ENCODE data around the gene SLC6A4. TPM values are rescaled to one million over a fixed set of nuclear protein-coding genes. Genes with fewer than 3 reads are reported as not detected.

The SLC6A4 gene
- total RNA-seq, 1 donor from 2014 or later, result 0.70 TPM

- intact Hi-C loops (cut with DNase I), result no loop called here
- no peak for DNase-seq (ENCODE audit: low spot score)
Observed at GRCh38 chr17:30197416-30197815, 38.1 kb downstream of the SLC6A4 start.

GRCh38 chr17:30196504-30196903 lies 39.0 kb downstream of the SLC6A4 start:
- intact Hi-C loops (cut with DNase I), result no loop called here
- DNase-seq (ENCODE audit: low spot score), result no peak

DNA sequence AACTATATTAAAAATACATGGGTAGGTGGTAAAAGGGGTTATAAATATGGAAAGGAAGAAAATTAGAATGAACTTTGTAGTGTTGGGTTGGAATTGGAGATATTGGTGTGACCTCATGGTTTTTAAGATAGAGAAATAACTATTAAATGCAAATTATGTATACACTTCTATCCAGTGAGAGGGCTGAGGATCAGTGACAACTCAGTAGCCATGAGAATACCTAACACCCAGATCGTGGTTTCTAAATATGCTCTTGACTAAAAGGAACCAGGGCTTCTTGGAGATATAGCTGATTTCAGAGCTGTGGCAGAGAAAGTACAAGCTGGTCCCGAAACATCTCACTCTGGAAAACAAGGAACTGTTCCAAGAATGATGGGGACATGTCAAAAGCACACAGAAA lies 44.4 kb downstream of the SLC6A4 start:
- intact Hi-C loops (cut with DNase I), result no loop called here
- DNase-seq (ENCODE audit: low spot score), result no peak

GRCh38 chr17:30188211-30188939 lies 47.1 kb downstream of the SLC6A4 start:
- intact Hi-C loops (cut with DNase I), result loop anchor here (10.0 kb wide), 1 partner anchor 54 kb away; no protein-coding TSS in a partner anchor
- no peak for DNase-seq (ENCODE audit: low spot score)

DNA sequence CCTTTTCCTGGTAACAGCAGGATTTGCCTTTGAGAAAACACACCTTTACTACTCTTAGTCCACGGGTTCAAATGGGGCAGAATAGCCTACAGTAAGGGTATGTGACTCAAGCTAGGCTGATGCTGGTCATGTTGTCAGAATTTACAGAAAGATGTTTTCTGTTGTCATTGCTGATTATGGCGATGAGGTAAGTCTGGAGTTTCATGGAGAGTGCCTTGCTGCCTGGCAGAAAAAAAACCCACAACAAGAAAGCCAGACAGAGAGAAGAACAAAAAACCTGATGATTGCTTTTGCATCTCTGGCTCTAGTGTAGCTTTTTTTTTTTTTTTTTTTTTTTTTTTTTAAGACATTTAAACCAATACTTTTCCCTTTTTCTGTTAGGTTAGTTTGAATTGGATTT lies 47.9 kb downstream of the SLC6A4 start:
- intact Hi-C loops (cut with DNase I), result loop anchor here (10.0 kb wide), 1 partner anchor 53 kb away; no protein-coding TSS in a partner anchor
- no peak for DNase-seq (ENCODE audit: low spot score)

- intact Hi-C loops (cut with DNase I), result loop anchor here (10.0 kb wide), 1 partner anchor 52 kb away; no protein-coding TSS in a partner anchor
- DNase-seq (ENCODE audit: low spot score), result no peak
Observed at GRCh38 chr17:30186761-30187160, 48.7 kb downstream of the SLC6A4 start.

DNA sequence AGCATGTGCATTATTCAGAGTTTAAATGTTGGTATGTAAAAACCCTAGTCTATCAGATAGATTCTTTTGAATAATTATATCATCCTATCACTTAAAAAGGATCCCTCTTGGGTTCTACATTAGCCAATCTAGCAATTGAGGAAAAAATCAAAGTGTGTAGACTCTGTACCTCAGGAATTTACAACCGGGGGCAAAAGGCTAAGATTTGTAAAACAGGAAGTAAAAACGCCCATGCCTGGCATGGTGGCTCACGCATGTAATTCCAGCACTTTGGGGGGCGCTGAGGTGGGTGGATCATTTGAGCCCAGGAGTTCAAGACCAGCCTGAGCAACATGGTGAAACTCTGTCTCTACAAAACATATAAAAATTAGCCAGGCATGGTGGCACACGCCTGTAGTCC lies 58.6 kb downstream of the SLC6A4 start:
- DNase-seq (ENCODE audit: low spot score), result no peak
- intact Hi-C loops (cut with DNase I), result no loop called here

DNA sequence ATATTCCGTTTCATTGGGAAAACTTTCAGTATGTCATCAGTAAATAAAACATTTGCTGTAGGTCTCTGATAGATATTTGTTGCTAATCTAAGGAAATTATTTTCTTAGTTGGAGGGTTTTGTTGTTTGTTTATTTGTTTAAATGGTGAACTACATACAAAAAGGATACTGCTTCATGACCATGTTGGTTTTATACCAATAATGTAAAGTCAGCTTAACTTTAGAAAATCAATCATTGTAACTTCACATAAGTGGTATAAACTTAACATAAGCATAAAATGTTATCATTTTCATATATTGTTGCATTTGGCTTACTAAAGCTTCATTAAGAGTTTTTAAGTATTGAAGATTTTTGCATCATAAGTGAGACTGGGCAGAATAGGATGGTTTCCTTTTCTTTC lies 60.9 kb downstream of the SLC6A4 start:
- intact Hi-C loops (cut with DNase I), result no loop called here
- DNase-seq (ENCODE audit: low spot score), result no peak

DNA sequence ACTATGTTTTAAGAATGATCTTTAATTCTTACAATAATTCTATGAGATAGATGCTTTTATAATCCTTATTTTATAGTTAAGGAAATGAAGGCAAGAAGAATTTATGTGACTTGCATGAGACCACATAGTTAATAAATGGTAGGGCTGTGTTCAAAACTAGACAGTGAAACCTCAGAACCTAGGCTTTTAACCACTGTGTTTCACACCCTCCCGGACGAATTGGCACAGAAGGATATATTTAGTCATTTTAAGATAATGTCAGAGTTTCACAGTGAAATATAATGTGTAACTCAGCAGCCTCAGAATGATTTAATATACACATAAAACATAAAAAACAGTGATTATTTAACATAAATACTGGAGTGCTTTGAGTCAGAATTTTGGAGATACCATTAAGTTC lies 61.8 kb downstream of the SLC6A4 start:
- DNase-seq (ENCODE audit: low spot score), result no peak
- intact Hi-C loops (cut with DNase I), result no loop called here

DNA sequence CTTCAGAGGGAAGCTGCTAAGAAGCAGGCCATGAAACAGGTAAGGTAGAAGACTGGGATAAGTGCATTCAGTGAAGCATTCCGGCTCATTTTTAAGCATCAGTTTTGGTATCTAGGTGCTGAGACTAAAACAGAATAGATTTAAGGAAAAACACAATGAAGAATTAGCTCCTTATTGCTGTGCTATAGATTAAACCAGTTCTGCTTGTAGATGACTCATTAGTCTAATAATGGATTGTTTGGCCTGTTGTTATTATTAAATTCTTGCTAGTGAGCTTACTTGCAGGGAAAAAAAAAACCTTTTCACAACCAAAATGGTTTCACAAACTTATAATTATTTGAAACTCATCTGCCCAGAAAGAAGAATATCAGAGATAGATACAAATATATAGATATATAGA lies 62.9 kb downstream of the SLC6A4 start:
- DNase-seq (ENCODE audit: low spot score), result no peak
- intact Hi-C loops (cut with DNase I), result no loop called here

DNA sequence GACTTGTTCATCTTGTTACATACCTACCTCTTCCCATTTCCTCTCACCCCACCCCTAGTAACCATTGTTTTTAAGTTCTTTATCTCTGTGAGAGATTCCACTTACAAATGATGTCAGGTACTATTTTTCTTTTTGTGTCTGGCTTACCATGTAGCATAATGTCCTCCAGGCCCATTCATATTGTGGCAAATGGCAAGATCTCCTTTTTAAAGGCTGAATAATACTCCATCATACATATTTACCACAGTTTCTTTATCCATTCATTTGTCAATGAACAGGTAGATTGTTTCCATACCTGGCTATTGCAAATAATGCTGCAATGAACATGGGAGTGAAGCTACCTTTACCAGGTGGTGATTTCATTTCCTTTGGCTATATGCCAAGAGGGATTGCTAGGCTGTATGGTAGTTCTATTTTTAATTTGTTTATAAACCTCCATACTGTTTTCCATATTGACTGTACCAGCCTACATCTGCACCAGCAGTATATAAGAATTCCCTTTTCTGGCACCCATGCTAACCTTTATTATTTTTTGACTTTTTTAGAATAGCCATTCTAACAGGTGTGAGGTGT lies 65.0 kb downstream of the SLC6A4 start:
- intact Hi-C loops (cut with DNase I), result no loop called here
- DNase-seq (ENCODE audit: low spot score), result no peak

GRCh38 chr17:30165960-30166359 lies 69.5 kb downstream of the SLC6A4 start:
- intact Hi-C loops (cut with DNase I), result no loop called here
- no peak for DNase-seq (ENCODE audit: low spot score)

DNA sequence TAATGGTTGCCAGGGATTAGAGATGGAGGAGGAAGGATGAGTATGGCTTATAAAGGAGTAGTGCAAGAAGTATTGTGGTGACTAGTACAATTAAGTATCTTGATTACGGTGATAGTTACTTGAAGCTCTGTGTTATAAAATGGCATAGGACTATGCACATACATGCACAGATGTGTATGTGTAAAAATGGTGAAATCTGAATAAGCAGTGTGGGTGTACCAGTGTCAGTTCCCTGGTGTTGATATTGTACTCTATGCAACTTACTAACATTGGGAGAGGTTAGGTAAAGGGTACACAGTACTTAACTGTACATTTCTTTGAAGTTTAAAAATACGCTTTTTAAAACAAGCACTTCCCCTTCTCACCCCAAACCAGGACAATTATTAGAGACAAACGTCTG lies 70.3 kb downstream of the SLC6A4 start:
- intact Hi-C loops (cut with DNase I), result no loop called here
- no peak for DNase-seq (ENCODE audit: low spot score)

DNA sequence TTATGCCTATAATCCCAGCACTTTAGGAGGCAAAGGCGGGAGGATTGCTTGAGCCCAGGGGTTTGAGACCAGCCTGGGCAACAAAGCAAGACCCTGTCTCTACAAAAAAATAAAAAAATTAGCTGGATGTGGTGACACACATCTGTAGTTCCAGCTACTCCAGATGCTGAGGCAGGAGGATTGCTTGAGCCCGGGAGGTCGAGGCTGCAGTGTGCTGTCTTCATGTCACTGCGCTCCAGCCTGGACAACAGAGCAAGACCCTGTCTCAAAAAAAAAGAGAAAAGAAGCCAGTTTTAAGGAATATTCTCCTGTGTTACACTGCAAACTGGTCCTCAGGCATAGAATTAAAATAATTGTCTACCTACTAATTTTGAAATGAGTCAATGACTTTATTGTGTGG lies 71.0 kb downstream of the SLC6A4 start:
- intact Hi-C loops (cut with DNase I), result no loop called here
- DNase-seq (ENCODE audit: low spot score), result no peak

DNA sequence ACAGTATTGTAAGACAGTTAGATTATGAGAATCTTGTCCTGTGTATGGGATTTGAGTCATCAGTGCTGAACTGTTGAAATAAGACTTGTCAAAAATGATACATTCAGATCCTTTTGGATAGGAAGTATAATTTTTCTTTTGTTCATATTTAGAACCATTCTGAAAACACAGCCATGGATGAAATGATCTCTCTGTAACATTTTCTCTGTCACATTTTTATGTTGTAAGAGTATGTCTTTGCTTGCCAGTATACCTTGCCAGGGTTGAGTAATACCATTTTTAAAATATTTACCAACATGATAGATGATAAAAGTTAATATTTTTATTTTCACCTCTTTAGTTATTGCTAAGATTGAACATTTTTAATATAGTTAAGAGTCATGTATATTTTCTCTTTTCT lies 73.9 kb downstream of the SLC6A4 start:
- DNase-seq (ENCODE audit: low spot score), result no peak
- intact Hi-C loops (cut with DNase I), result no loop called here

- DNase-seq (ENCODE audit: low spot score), result no peak
- intact Hi-C loops (cut with DNase I), result no loop called here
Observed at GRCh38 chr17:30160419-30161172, 74.9 kb downstream of the SLC6A4 start.

DNA sequence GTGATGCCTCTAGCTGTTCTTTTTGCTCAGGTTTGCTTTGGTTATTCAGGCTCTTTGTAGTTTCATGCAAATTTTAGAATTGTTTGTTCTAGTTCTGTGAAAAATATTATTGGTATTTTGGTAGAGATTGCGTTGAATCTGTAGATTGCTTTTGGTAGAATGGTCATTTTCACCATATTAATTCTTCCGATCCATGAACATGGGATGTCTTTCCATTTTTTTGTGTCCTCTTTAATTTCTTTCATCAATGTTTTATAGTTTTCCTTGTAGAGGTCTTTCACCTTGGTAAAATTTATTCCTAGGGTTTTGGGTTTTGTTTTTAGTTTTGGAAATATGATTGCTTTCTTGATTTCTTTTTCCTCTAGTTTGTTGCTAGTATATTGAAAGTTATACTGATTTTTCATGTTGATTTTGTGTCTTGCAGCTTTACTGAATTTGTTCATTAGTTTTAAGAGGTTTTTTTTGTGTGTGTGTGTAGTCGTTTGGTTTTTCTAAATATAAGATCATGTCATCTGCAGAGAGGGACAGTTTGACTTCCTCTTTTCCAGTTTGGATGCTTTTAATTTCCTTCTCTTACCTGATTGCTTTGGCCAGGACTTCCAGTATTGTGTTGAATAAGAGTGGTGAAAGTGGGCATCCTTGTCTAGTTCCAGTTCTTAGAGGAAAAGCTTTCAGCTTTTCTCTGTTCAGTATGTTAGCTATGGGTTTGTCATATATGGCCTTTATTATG lies 76.4 kb downstream of the SLC6A4 start:
- intact Hi-C loops (cut with DNase I), result no loop called here
- no peak for DNase-seq (ENCODE audit: low spot score)

- DNase-seq (ENCODE audit: low spot score), result no peak
- intact Hi-C loops (cut with DNase I), result no loop called here
Observed at GRCh38 chr17:30155389-30155788, 80.1 kb downstream of the SLC6A4 start.

DNA sequence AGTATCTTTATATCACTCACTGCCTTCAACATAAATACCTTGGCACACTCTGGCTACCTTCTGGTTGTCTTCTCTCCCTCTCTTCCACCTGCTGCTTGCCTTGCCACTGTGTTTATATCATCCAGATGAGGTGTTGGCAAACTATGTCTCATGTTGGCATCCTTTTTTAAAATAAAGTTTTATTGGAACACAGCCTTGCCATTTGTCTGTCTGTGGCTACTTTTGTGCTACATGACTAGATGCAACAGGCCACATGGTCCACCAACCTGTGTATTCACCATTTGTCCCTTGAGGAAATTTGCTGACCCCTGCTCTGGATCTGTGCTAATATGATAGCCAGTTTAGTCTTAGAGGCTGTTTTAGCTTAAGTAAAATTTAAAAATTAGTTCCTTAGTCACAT lies 82.0 kb downstream of the SLC6A4 start:
- intact Hi-C loops (cut with DNase I), result no loop called here

GRCh38 chr17:30151471-30151870 lies 84.0 kb downstream of the SLC6A4 start:
- intact Hi-C loops (cut with DNase I), result no loop called here
- no peak for DNase-seq (ENCODE audit: low spot score)

More for the DNA sequence above, 82.0 kb downstream of the SLC6A4 start:
- no peak for DNase-seq (ENCODE audit: low spot score)

All from cardiac septum (tissue), 1 donor.